ENCODE data around the gene FHAD1. TPM values are rescaled to one million over a fixed set of nuclear protein-coding genes. Genes with fewer than 3 reads are reported as not detected.
A peak's percentile ranks its signal among the peaks of the same experiment; 100 is the strongest.

The FHAD1 gene
- total and polyA plus RNA-seq, 2 of the 13 experiments (the other 11 are each of a cell fraction or from before 2014, with no cell fraction given), result not detected

GRCh38 chr1:15262003-15262377 lies 15.0 kb downstream of the FHAD1 start:
- H3K4me1 ChIP-seq (ENCODE audit: insufficient read depth, low read length), result peaks cover 30% of the 10 kb centered on the region
- DNase-seq (ENCODE audit: low spot score) (no peak), ATAC-seq (no peak), FAIRE-seq (no peak)
- no TSS peak for BruUV-seq (replicated peaks)
- no peak overlapping the region for H3K27ac ChIP-seq (ENCODE audit: extremely low read length, insufficient read depth, low read length)
- H3K4me3 ChIP-seq (replicated peaks in 1 of 3; ENCODE audit: insufficient read depth in 1 of 3, low read depth in 2 of 3, low read length in 3 of 3), result no peak overlapping the region
- H2AFZ ChIP-seq (ENCODE audit: low read length), result no peak overlapping the region
- H3K9ac ChIP-seq (ENCODE audit: insufficient read depth, low read depth, low read length), result no peak overlapping the region
- 71% methylated on average over 2 of the region's 2 CpGs for WGBS (ENCODE audit: low lambda C conversion rate)
- H3K79me2 ChIP-seq (ENCODE audit: insufficient read depth, low read length), result no peaks in the 10 kb centered on the region
- 0 out of 2 replicates have a peak, but pooled peaks cover 5% of the 10 kb centered on the region for H3K9me3 ChIP-seq (ENCODE audit: low read length)
- in situ Hi-C loops (cut with HindIII; ENCODE audit: extremely low pct_ligation_motif_present, low pct_unique_long_range_greater_than_20kb), result no loop called here
- no peak overlapping the region for H3K4me2 ChIP-seq (ENCODE audit: low read depth, low read length)
- H3K27me3 ChIP-seq (ENCODE audit: control insufficient read depth in 1 of 2, insufficient read depth in 2 of 2, low read length in 2 of 2), result peaks cover 0 to 6% of the 10 kb centered on the region in 2 experiments; a peak in 1 of 5 replicates
- no peaks in the 10 kb centered on the region for H3K36me3 ChIP-seq (replicated peaks in 1 of 2; ENCODE audit: control insufficient read depth in 1 of 2, insufficient read depth in 2 of 2, low read length in 2 of 2)
- no peaks in the 10 kb centered on the region for H4K20me1 ChIP-seq (ENCODE audit: insufficient read depth, low read length)
- no peak for TF ChIP-seq U2AF1 (optimal IDR thresholded peaks at IDR 0.05; ENCODE audit: low read depth, low read length)
- no peak for TF ChIP-seq ZZZ3 (CRISPR knock-in tag; IDR thresholded peaks at IDR 0.05; ENCODE audit: borderline replicate concordance)
- TF ChIP-seq ZNF121 (CRISPR knock-in tag; IDR thresholded peaks at IDR 0.05), result peak; percentile 40; the same call in 1 of the 2 replicates
- 0 out of 2 replicates have a peak, but pooled peaks have one; percentile 28 for TF ChIP-seq KDM1A (CRISPR knock-in tag; IDR thresholded peaks at IDR 0.05)
- TF ChIP-seq ZNF350 (CRISPR knock-in tag; IDR thresholded peaks at IDR 0.05; ENCODE audit: borderline replicate concordance, low read depth), result no peak
- TF ChIP-seq MED13 (CRISPR knock-in tag; IDR thresholded peaks at IDR 0.05), result no peak
- TF ChIP-seq ZMYM3 (CRISPR knock-in tag; IDR thresholded peaks at IDR 0.05), result 0 out of 2 replicates have a peak, but pooled peaks have one; percentile 17
- TF ChIP-seq ZNF768 (CRISPR knock-in tag; IDR thresholded peaks at IDR 0.05), result peak; percentile 80; the same call in 1 of the 2 replicates
- TF ChIP-seq NFE2L1 (CRISPR knock-in tag; IDR thresholded peaks at IDR 0.05; ENCODE audit: borderline replicate concordance), result no peak
- TF ChIP-seq GABPA (IDR thresholded peaks at IDR 0.05; ENCODE audit: low read depth, low read length), result no peak
- no peak for TF ChIP-seq GABPA (CRISPR knock-in tag; IDR thresholded peaks at IDR 0.05; ENCODE audit: low read depth)
- no peak for TF ChIP-seq TFE3 (CRISPR knock-in tag; IDR thresholded peaks at IDR 0.05)
- intact Hi-C loops (cut with micrococcal nuclease; ENCODE audit: unreplicated experiment), result no loop called here
- ChIA-PET POLR2A (interaction anchor here (0.8 kb wide), 1 partner anchor 109 kb away, joined by 3 read pairs; no protein-coding TSS in a partner anchor), CTCF (ENCODE audit: low intra/inter-chr PET ratio, low total read pairs) (no interaction called here)

Data from HepG2 (cell line).